CD8-positive, alpha-beta memory T cell (primary cell): ENCODE results near the gene MTFP1. TPM values are rescaled to one million over a fixed set of nuclear protein-coding genes. Genes with fewer than 3 reads are reported as not detected.

Source experiments
- CTCF ChIA-PET: fragments of 350-600 bp; sonication (Branson Sonifier 250); formaldehyde crosslinking; loops from one replicate; lab custom pipeline; 2021; ENCODE audit warnings: antibody characterized with exemption; lab: Charles Lee
- POLR2A ChIA-PET: fragments of 350-600 bp; sonication (Branson Sonifier 250); formaldehyde crosslinking; loops from one replicate; lab custom pipeline; 2021; ENCODE audit warnings: antibody characterized with exemption; lab: Charles Lee
- DNase-seq, 5 donors: peaks; one replicate each; pipeline versions ENCODE4 v3.0.0 to v3.0.0-alpha.2; 2020 to 2022; ENCODE audit warnings: mixed read lengths in 1 of 5
- H3K27ac ChIP-seq: one replicate; pipeline ENCODE4 v1.7.0; 2013; ENCODE audit warnings: low read depth, mild to moderate bottlenecking, low read length, moderate library complexity
- H3K27me3 ChIP-seq: 2 replicates; pipeline ENCODE4 v1.7.0; 2013; ENCODE audit warnings: low read length, mild to moderate bottlenecking; ENCODE audit not compliant: insufficient read depth, poor library complexity, severe bottlenecking
- H3K36me3 ChIP-seq: 2 replicates; pipeline ENCODE4 v1.7.0; 2013; ENCODE audit warnings: mild to moderate bottlenecking, low read length, moderate library complexity; ENCODE audit not compliant: insufficient read depth
- H3K4me1 ChIP-seq: 2 replicates; pipeline ENCODE4 v1.7.0; 2013; ENCODE audit warnings: mild to moderate bottlenecking, low read length, moderate library complexity; ENCODE audit not compliant: insufficient read depth
- H3K4me3 ChIP-seq: 2 replicates; pipeline ENCODE4 v1.7.0; 2013; ENCODE audit warnings: mild to moderate bottlenecking, low read length
- H3K9me3 ChIP-seq: 2 replicates; pipeline ENCODE4 v1.7.0; 2013; ENCODE audit warnings: mild to moderate bottlenecking, low read length
- H3K27ac Mint-ChIP-seq, 8 donors: one replicate each; pipeline ENCODE4 v1.8.0; 2020 to 2021; ENCODE audit warnings: mixed read lengths in 8 of 8, mild to moderate bottlenecking in 6 of 8, inconsistent platforms in 3 of 8, moderate library complexity in 3 of 8
- H3K27me3 Mint-ChIP-seq, 2 donors: one replicate each; pipeline ENCODE4 v1.8.0; 2020 to 2021; ENCODE audit warnings: mixed read lengths in 2 of 2, mild to moderate bottlenecking in 1 of 2, moderate library complexity in 1 of 2
- H3K36me3 Mint-ChIP-seq, 3 donors: one replicate each; pipeline ENCODE4 v1.8.0; 2020 to 2021; ENCODE audit warnings: mixed read lengths in 3 of 3, inconsistent platforms in 1 of 3, mild to moderate bottlenecking in 1 of 3
- H3K4me1 Mint-ChIP-seq, 3 donors: one replicate each; pipeline ENCODE4 v1.8.0; 2020 to 2021; ENCODE audit warnings: mixed read lengths in 3 of 3, inconsistent platforms in 1 of 3, mild to moderate bottlenecking in 1 of 3
- H3K4me3 Mint-ChIP-seq, 7 donors: one replicate each; pipeline ENCODE4 v1.8.0; 2020 to 2021; ENCODE audit warnings: mixed read lengths in 7 of 7, mild to moderate bottlenecking in 6 of 7, moderate library complexity in 4 of 7, inconsistent platforms in 2 of 7
- H3K9me3 Mint-ChIP-seq, 5 donors: one replicate each; pipeline ENCODE4 v1.8.0; 2020 to 2022; ENCODE audit warnings: mixed read lengths in 5 of 5, mild to moderate bottlenecking in 3 of 5, moderate library complexity in 2 of 5, inconsistent platforms in 1 of 5
- polyA plus RNA-seq: library from polyadenylated mRNA; unstranded; fragments of 300-500 nt; fragmentation: Illumina TruSeq; gene quantifications from one replicate; pipeline ENCODE4 v1.2.3, GENCODE V29; 2021
- total RNA-seq, 2 experiments: library from RNA; stranded (reverse); gene quantifications; one replicate each; pipeline ENCODE4 v1.2.3, GENCODE V29; 2021

Gene MTFP1
- total and polyA plus RNA-seq, 3 experiments from 2014 or later = 43.1 to 110 (median 104) TPM

GRCh38 chr22:30474121-30474520, 48.6 kb downstream of the MTFP1 start:
- H3K9me3 ChIP-seq = no peaks in the 10 kb centered on the region
- Mint-ChIP-seq H3K4me3 (no peak overlapping the region), H3K27ac (peak overlapping the region in 1 of 8 donors; percentile 61), H3K27me3 (peaks cover 17 to 44% of the 10 kb centered on the region in 2 donors), H3K36me3 (no peaks in the 10 kb centered on the region), H3K4me1 (peaks cover 9 to 11% (median 11%) of the 10 kb centered on the region in 3 donors), H3K9me3 (no peaks in the 10 kb centered on the region)
- no peaks in the 10 kb centered on the region for H3K27me3 ChIP-seq
- POLR2A ChIA-PET = no interaction called here
- no peak overlapping the region for H3K27ac ChIP-seq
- CTCF ChIA-PET = no interaction called here
- no peak overlapping the region for H3K4me3 ChIP-seq
- DNase-seq = no peak
- no peaks in the 10 kb centered on the region for H3K36me3 ChIP-seq
- no peaks in the 10 kb centered on the region for H3K4me1 ChIP-seq

- DNase-seq = peak in 3 of 5 donors; percentile 37 to 57 (median 47)
- Histone ChIP-seq H3K36me3 (no peaks in the 10 kb centered on the region), H3K4me3 (no peak overlapping the region), H3K9me3 (no peaks in the 10 kb centered on the region), H3K27me3 (no peaks in the 10 kb centered on the region), H3K27ac (no peak overlapping the region), H3K4me1 (no peaks in the 10 kb centered on the region)
- Mint-ChIP-seq H3K36me3 (no peaks in the 10 kb centered on the region), H3K4me1 (peaks cover 9 to 11% (median 11%) of the 10 kb centered on the region in 3 donors), H3K4me3 (no peak overlapping the region), H3K9me3 (no peaks in the 10 kb centered on the region), H3K27ac (peak overlapping the region in 5 of 8 donors; percentile 14 to 73 (median 50)), H3K27me3 (peaks cover 15 to 44% of the 10 kb centered on the region in 2 donors)
- CTCF ChIA-PET = interaction anchor here (1.0 to 1.1 kb wide), 2 partner anchors 10 to 85 kb away, joined by 3 to 5 read pairs; no protein-coding TSS in a partner anchor
- POLR2A ChIA-PET = interaction anchor here (0.6 kb wide), 1 partner anchor 289 kb away, joined by 5 read pairs; no protein-coding TSS in a partner anchor
Measured at GRCh38 chr22:30474683-30475424, 49.3 kb downstream of the MTFP1 start.

Other genes starting within 250 kb of the MTFP1 start
- gene LIF, start 179.0 kb upstream of the MTFP1 start, total RNA-seq = 10 to 100 TPM; 87.5 to 88.6 TPM
- not detected for gene LIF, start 179.0 kb upstream of the MTFP1 start, polyA plus RNA-seq
- 10 to 100 TPM; 18.9 to 20.7 TPM for gene OSM, start 158.9 kb upstream of the MTFP1 start, total RNA-seq
- 16.4 TPM for gene OSM, start 158.9 kb upstream of the MTFP1 start, polyA plus RNA-seq
- gene CASTOR1, start 136.3 kb upstream of the MTFP1 start, total RNA-seq = 1 to 10 TPM; 4.0 to 5.3 TPM
- 17.8 TPM for gene CASTOR1, start 136.3 kb upstream of the MTFP1 start, polyA plus RNA-seq
- 10 to 100 TPM; 14.7 to 17.3 TPM for gene TBC1D10A, start 98.8 kb upstream of the MTFP1 start, total RNA-seq
- 55.2 TPM for gene TBC1D10A, start 98.8 kb upstream of the MTFP1 start, polyA plus RNA-seq
- 100 to 1,000 TPM; 235 to 241 TPM for gene SF3A1, start 68.9 kb upstream of the MTFP1 start, total RNA-seq
- 139 TPM for gene SF3A1, start 68.9 kb upstream of the MTFP1 start, polyA plus RNA-seq
- gene CCDC157, start 68.8 kb upstream of the MTFP1 start, total RNA-seq = 1 to 10 TPM; 2.7 to 2.9 TPM
- gene CCDC157, start 68.8 kb upstream of the MTFP1 start, polyA plus RNA-seq = 1.4 TPM
- gene RNF215, start 38.4 kb upstream of the MTFP1 start, total RNA-seq = 1 to 10 TPM; 6.3 to 7.9 TPM
- gene RNF215, start 38.4 kb upstream of the MTFP1 start, polyA plus RNA-seq = 0.22 TPM
- 1 to 10 TPM; 4.4 to 4.9 TPM for gene SEC14L2, start 28.8 kb upstream of the MTFP1 start, total RNA-seq
- 4.6 TPM for gene SEC14L2, start 28.8 kb upstream of the MTFP1 start, polyA plus RNA-seq
- not detected for gene SEC14L3, start 46.2 kb downstream of the MTFP1 start, total RNA-seq
- gene SEC14L3, start 46.2 kb downstream of the MTFP1 start, polyA plus RNA-seq = not detected
- not detected for gene SEC14L4, start 79.9 kb downstream of the MTFP1 start, total RNA-seq
- not detected for gene SEC14L4, start 79.9 kb downstream of the MTFP1 start, polyA plus RNA-seq
- not detected for gene SEC14L6, start 121.0 kb downstream of the MTFP1 start, total RNA-seq
- gene SEC14L6, start 121.0 kb downstream of the MTFP1 start, polyA plus RNA-seq = 0.18 TPM
- under 1 TPM; 0.13 to 0.31 TPM for gene GAL3ST1, start 148.9 kb downstream of the MTFP1 start, total RNA-seq
- 0.13 TPM for gene GAL3ST1, start 148.9 kb downstream of the MTFP1 start, polyA plus RNA-seq
- 100 to 1,000 TPM; 186 to 187 TPM for gene PES1, start 166.1 kb downstream of the MTFP1 start, total RNA-seq
- 46.5 TPM for gene PES1, start 166.1 kb downstream of the MTFP1 start, polyA plus RNA-seq
- gene TCN2, start 181.4 kb downstream of the MTFP1 start, total RNA-seq = under 1 TPM; 0.11 to 0.28 TPM
- 0.63 TPM for gene TCN2, start 181.4 kb downstream of the MTFP1 start, polyA plus RNA-seq
- 1 to 10 TPM; 7.1 to 8.4 TPM for gene SLC35E4, start 210.0 kb downstream of the MTFP1 start, total RNA-seq
- 3.3 TPM for gene SLC35E4, start 210.0 kb downstream of the MTFP1 start, polyA plus RNA-seq
- gene DUSP18, start 242.1 kb downstream of the MTFP1 start, total RNA-seq = 10 to 100 TPM; 11.4 to 12.5 TPM
- gene DUSP18, start 242.1 kb downstream of the MTFP1 start, polyA plus RNA-seq = 12.3 TPM